Measurements from ENCODE around the gene NUP210L.
"Not testable (repeated sequence)": the region's sequence is repeated elsewhere in the genome, so short reads cannot be mapped to it uniquely, and the experiment has no call there.

The NUP210L gene

DNA sequence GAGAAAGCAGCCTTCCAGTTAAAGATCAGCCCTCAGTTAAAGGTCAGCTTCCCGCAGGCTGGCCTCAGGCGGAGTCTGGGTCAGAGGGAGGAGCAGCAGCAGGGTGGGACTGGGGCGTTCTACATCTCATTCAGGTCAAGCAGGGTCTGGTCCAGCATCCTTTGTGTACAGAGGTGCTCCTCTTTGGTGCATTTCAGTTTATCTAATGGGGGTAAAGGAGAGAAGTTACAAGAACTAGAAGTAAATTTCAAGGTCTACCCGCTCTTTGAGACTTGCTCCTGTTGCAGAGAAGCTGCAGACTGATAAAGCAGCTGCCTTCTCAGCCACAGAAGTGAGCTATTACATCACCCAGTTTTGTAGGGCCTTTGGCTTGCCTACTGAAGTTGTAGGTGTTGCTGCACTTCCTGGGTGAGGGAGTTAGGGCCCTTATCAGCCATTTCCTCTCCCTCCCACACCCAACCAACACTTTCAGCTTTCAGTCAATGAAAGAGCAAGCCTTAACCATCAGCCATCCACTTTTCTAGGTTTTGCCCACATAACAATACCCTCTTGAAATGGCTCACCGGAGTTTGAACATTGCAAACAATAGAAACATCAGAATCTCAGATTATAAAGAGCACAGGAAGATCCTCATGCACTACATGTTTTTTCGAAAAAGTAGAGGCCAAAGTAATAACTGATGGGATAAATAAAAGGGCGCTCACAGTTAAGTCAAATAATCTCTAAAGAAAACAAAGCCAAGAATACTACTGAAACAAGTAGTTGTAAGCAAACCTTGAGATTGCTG, 2.8 kb upstream of the NUP210L start:
- TF ChIP-seq, protein P1, sequence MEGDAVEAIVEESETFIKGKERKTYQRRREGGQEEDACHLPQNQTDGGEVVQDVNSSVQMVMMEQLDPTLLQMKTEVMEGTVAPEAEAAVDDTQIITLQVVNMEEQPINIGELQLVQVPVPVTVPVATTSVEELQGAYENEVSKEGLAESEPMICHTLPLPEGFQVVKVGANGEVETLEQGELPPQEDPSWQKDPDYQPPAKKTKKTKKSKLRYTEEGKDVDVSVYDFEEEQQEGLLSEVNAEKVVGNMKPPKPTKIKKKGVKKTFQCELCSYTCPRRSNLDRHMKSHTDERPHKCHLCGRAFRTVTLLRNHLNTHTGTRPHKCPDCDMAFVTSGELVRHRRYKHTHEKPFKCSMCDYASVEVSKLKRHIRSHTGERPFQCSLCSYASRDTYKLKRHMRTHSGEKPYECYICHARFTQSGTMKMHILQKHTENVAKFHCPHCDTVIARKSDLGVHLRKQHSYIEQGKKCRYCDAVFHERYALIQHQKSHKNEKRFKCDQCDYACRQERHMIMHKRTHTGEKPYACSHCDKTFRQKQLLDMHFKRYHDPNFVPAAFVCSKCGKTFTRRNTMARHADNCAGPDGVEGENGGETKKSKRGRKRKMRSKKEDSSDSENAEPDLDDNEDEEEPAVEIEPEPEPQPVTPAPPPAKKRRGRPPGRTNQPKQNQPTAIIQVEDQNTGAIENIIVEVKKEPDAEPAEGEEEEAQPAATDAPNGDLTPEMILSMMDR (IDR thresholded peaks at IDR 0.05; ENCODE audit: borderline replicate concordance, insufficient read depth, low read depth, low read length), result no peak
- H3K4me3 ChIP-seq (ENCODE audit: low read depth, low read length), result no peak overlapping the region

DNA sequence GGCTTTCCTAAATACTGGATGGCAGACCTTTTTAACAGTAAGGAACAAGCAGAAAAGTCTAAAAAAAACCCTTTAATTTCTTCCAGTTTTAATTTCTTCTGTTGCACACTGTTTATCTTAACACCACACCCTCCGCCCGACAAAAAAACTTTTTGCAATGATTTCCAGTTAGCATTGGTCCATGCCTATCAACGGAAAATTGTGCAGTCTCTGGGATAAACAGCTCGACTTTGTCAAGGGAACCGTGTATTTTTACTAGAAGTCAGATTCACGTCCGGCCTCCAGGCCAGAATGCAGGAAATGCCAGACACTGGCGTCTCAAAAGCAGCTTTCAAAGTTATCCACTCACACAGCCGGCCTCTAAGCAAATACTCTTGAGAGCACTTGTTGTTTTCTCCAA, 378 bp upstream of the NUP210L start:
- TF ChIP-seq, protein P1 (IDR thresholded peaks at IDR 0.05; ENCODE audit: borderline replicate concordance, insufficient read depth, low read depth, low read length), result no peak
- no peak overlapping the region for H3K4me3 ChIP-seq (ENCODE audit: low read depth, low read length)

DNA sequence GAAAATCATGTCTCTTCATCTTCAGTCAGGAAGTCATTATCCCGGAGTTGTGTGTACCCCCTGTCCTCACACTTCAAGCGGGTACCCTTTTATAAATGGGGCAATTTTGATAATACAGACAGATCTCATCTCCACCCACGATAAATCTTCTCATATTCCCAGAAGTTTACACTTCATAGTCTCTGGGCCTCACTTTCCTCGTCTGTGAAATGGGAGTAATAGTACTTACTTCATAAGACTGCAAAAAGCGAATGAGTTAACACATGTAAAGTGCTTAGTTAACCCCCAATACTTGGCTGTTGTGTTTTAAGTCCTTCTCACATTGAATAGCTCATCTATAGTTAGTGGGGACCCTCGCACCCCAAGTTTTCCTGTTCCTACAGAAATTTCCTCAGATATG, 820 bp downstream of the NUP210L start:
- no peak overlapping the region for H3K4me3 ChIP-seq (ENCODE audit: low read depth, low read length)
- TF ChIP-seq, protein P1 (IDR thresholded peaks at IDR 0.05; ENCODE audit: borderline replicate concordance, insufficient read depth, low read depth, low read length), result no peak

DNA sequence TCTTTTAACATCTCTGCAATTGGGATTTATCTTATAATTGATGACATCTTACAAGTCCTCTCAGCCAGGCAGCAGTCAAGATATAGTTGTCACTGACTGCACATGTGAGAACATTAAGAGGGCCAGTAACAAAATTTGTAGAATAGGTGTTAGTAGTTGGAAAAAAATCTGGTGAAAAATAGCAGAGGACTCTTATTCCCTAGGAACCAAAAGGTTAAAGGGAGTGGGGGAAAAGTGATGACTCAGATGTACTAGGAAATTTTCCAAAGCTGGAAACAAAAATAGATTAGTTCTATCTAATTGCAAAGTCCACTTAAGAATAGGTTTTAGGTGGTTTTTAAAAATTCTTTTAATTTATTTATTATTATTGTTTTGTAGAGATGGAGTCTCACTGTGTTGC, 3.6 kb downstream of the NUP210L start:
- H3K4me3 ChIP-seq (ENCODE audit: low read depth, low read length), result no peak overlapping the region
- TF ChIP-seq, protein P1 (IDR thresholded peaks at IDR 0.05; ENCODE audit: borderline replicate concordance, insufficient read depth, low read depth, low read length), result no peak

DNA sequence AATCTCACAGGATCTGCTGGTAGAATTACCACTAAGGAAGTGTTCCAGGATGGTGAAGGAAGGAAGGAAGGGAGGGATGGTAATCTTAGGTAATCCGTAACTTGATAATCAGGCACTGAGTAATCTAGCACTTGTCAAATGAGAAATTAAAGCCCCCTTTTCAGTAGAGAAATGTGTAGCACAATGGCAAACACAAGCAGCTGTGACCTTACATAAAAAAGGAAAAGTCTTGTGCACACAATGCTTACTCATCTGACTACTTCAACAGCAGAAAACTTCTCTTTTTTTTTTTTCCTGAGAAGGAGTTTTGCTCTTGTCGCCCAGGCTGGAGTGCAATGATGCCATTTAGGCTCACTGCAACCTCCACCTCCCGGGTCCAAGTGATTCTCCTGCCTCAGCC, 6.1 kb downstream of the NUP210L start:
- TF ChIP-seq, protein P1 (IDR thresholded peaks at IDR 0.05; ENCODE audit: borderline replicate concordance, insufficient read depth, low read depth, low read length), result no peak
- H3K4me3 ChIP-seq (ENCODE audit: low read depth, low read length), result no peak overlapping the region

DNA sequence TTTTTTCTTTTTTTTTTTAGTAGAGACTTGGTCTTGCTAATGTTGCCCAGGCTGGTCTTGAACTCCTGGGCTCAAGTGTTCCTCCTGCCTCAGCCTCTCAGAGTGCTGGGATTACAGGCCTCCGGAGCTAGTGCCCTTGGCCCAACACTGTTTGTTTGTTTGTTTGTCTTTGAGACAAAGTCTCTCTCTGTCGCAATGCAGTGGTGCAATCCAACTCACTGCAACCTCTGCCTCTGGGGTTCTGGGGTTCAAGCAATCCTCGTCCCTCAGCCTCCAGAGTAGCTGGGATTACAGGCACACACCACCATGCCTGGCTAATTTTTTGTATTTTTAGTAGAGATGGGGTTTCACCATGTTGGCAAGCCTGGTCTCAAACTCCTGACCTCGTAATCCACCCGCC, 7.4 kb downstream of the NUP210L start:
- H3K4me3 ChIP-seq (ENCODE audit: low read depth, low read length), result not testable (repeated sequence)

DNA sequence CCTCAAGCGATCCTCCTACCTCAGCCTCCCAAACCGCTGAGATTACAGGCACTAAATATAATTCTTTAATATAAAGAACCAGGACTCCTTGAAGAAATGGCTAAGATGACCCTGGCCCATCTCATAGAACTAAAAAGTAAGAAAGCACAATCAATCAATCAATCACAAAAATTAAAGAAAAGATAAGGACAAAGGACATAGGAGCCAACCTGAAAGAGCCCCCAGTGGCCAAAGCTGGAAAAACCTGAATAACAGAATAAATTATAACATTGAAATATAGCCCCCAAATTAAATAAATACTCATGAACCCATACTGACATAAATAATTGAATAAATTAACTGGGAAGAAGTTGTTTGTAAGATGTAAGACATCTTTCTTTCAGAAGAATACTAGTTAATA, 8.9 kb downstream of the NUP210L start:
- no peak overlapping the region for H3K4me3 ChIP-seq (ENCODE audit: low read depth, low read length)
- TF ChIP-seq, protein P1 (IDR thresholded peaks at IDR 0.05; ENCODE audit: borderline replicate concordance, insufficient read depth, low read depth, low read length), result peak; percentile 25; the same call in 1 of the 2 replicates

Measured in GM12875 (cell line).